HepG2 (cell line): ENCODE measurements around the gene JOSD1. TPM values are rescaled to one million over a fixed set of nuclear protein-coding genes. Genes with fewer than 3 reads are reported as not detected.

Experiments
- ATAC-seq: fragments of 200-7000 bp; cut with Tn5 transposase; 3 replicates; pipeline ENCODE4 v1.9.1; 2020; ENCODE audit warnings: mild to moderate bottlenecking, moderate library complexity
- BruUV-seq: library from RNA; stranded (reverse); fragments of 400-500 nt; replicated peaks from 2 replicates; lab custom pipeline; 2021; lab: Mats Ljungman, UMichigan
- CTCF ChIA-PET: fragments of 300-600 bp; formaldehyde crosslinking; extraction: SDS; loops from one replicate; lab custom pipeline; 2021; ENCODE audit warnings: low total read pairs, inconsistent platforms, low intra/inter-chr PET ratio; lab: Yijun Ruan, JAX
- POLR2A ChIA-PET: fragments of 350-600 bp; sonication (Branson Sonifier 250); formaldehyde crosslinking; loops from one replicate; lab custom pipeline; 2020; ENCODE audit warnings: antibody characterized with exemption, inconsistent platforms; lab: Yijun Ruan, JAX
- DNase-seq: peaks from one replicate; pipeline ENCODE4 v3.0.0-alpha.2; 2015; ENCODE audit warnings: low spot score
- FAIRE-seq: peaks from 3 replicates; lab custom pipeline; 2011; peaks lifted over from hg19 to GRCh38; lab: Jason Lieb, UNC
- H2AFZ ChIP-seq: one replicate; pipeline ENCODE4 v1.6.1; 2011; ENCODE audit warnings: low read length, inconsistent platforms
- H3K27ac ChIP-seq: fragments of 300-600 bp; 3 replicates; pipeline ENCODE4 v1.8.0; 2011; ENCODE audit warnings: mixed run types, mild to moderate bottlenecking, mixed read lengths, low read length, inconsistent platforms; ENCODE audit not compliant: insufficient read depth; ENCODE audit errors: extremely low read length
- H3K27me3 ChIP-seq, 2 experiments: fragments of 200-600 bp in 1 of 2; 2 replicates in 1 of 2; 3 replicates in 1 of 2; pipeline versions ENCODE4 v1.6.0 to v1.8.0; 2011; ENCODE audit warnings: low read length in 2 of 2, mild to moderate bottlenecking in 2 of 2, moderate library complexity in 2 of 2, inconsistent platforms in 1 of 2; ENCODE audit not compliant: insufficient read depth in 2 of 2, control insufficient read depth in 1 of 2
- H3K36me3 ChIP-seq, 2 experiments: fragments of 200-600 bp in 1 of 2; replicated peaks in 1 of 2; 2 replicates in 1 of 2; 3 replicates in 1 of 2; pipeline versions ENCODE4 v1.5.1 to v1.8.0; 2011; ENCODE audit warnings: low read length in 2 of 2, inconsistent platforms in 1 of 2; ENCODE audit not compliant: insufficient read depth in 2 of 2, control insufficient read depth in 1 of 2
- H3K4me1 ChIP-seq: 2 replicates; pipeline ENCODE4 v1.5.1; 2012; ENCODE audit warnings: low read length, inconsistent platforms; ENCODE audit not compliant: insufficient read depth
- H3K4me2 ChIP-seq: 2 replicates; pipeline ENCODE4 v1.6.0; 2011; ENCODE audit warnings: low read depth, low read length, inconsistent platforms
- H3K4me3 ChIP-seq, 3 experiments: fragments of 200-600 bp in 1 of 3; sonication (generic), shearing (Covaris generic) in 1 of 3; replicated peaks in 1 of 3; 2 replicates each; pipeline ENCODE4 v1.5.1; 2011 to 2016; ENCODE audit warnings: low read length in 3 of 3, inconsistent platforms in 2 of 3, low read depth in 2 of 3, mild to moderate bottlenecking in 2 of 3, control low read depth in 1 of 3, mixed read lengths in 1 of 3; ENCODE audit not compliant: insufficient read depth in 1 of 3
- H3K79me2 ChIP-seq: one replicate; pipeline ENCODE4 v1.6.1; 2011; ENCODE audit warnings: low read length, inconsistent platforms; ENCODE audit not compliant: insufficient read depth
- H3K9ac ChIP-seq: 2 replicates; pipeline ENCODE4 v1.6.0; 2011; ENCODE audit warnings: mild to moderate bottlenecking, low read depth, low read length, inconsistent platforms; ENCODE audit not compliant: insufficient read depth
- H3K9me3 ChIP-seq: 2 replicates; pipeline ENCODE4 v1.5.1; 2012; ENCODE audit warnings: mild to moderate bottlenecking, low read length
- H4K20me1 ChIP-seq: 2 replicates; pipeline ENCODE4 v1.6.0; 2011; ENCODE audit warnings: inconsistent platforms, mild to moderate bottlenecking, low read length, moderate library complexity; ENCODE audit not compliant: insufficient read depth
- DNMT3B ChIP-seq: conservative IDR thresholded peaks from 2 replicates; pipeline ENCODE4 v1.6.1; 2016; ENCODE audit warnings: missing biosample characterization, control low read depth
- FIP1L1 ChIP-seq: fragments of 200-400 bp; formaldehyde crosslinking; IDR thresholded peaks from 2 replicates; pipeline ENCODE4 v1.6.1; 2018; ENCODE audit warnings: low read depth, mild to moderate bottlenecking, low read length, moderate library complexity, borderline replicate concordance; ENCODE audit not compliant: insufficient read depth
- FOXO1 ChIP-seq: sonication (generic); formaldehyde crosslinking; IDR thresholded peaks from 2 replicates; pipeline ENCODE4 v1.4.0; 2020; ENCODE audit warnings: missing genetic modification reagents
- HBP1 ChIP-seq: IDR thresholded peaks from 2 replicates; pipeline ENCODE4 v1.6.1; 2016; ENCODE audit warnings: low read depth, control low read depth
- KAT8 ChIP-seq: IDR thresholded peaks from 2 replicates; pipeline ENCODE4 v1.6.1; 2016; ENCODE audit warnings: missing genetic modification reagents, missing compliant biosample characterization
- LCORL ChIP-seq, 2 experiments: fragments of 450-650 bp in 1 of 2; sonication (generic) in 1 of 2; formaldehyde crosslinking in 1 of 2; IDR thresholded peaks; 2 replicates each; pipeline versions ENCODE4 v1.5.0 to v1.6.1; 2017 to 2020; ENCODE audit warnings: antibody characterized with exemption in 1 of 2, missing genetic modification reagents in 1 of 2
- MAZ ChIP-seq, 2 experiments: sonication (generic) in 1 of 2; formaldehyde crosslinking in 1 of 2; IDR thresholded peaks; 2 replicates each; pipeline versions ENCODE4 v1.5.0 to v1.6.1; 2012 to 2020; ENCODE audit warnings: low read depth in 2 of 2, mild to moderate bottlenecking in 2 of 2, borderline replicate concordance in 1 of 2, improper control_type of control experiment in 1 of 2, low read length in 1 of 2, missing genetic modification reagents in 1 of 2, moderate library complexity in 1 of 2
- NFE2L2 ChIP-seq: fragments of 150-350 bp; IDR thresholded peaks from 2 replicates; pipeline ENCODE4 v1.6.1; 2014; ENCODE audit warnings: low read length
- THAP11 ChIP-seq: IDR thresholded peaks from 2 replicates; pipeline ENCODE4 v1.6.1; 2016; ENCODE audit warnings: missing biosample characterization, missing genetic modification reagents
- ZFX ChIP-seq: sonication (generic); formaldehyde crosslinking; IDR thresholded peaks from 2 replicates; pipeline ENCODE4 v1.4.0; 2020; ENCODE audit warnings: mild to moderate bottlenecking, low read depth, missing genetic modification reagents, moderate library complexity
- ZNF710 ChIP-seq: sonication (generic); formaldehyde crosslinking; IDR thresholded peaks from 2 replicates; pipeline ENCODE4 v1.5.0; 2020; ENCODE audit warnings: mild to moderate bottlenecking, missing genetic modification reagents, borderline replicate concordance
- ZUFSP ChIP-seq: sonication (generic); formaldehyde crosslinking; IDR thresholded peaks from 2 replicates; pipeline ENCODE4 v1.9.0; 2021; ENCODE audit warnings: missing genetic modification reagents, mild to moderate bottlenecking, borderline replicate concordance
- WGBS: methylation state at CpG from one replicate; pipeline ENCODE4 v1.1.6; 2017; ENCODE audit warnings: low lambda C conversion rate; 5-methylcytosine and 5-hydroxymethylcytosine counted together
- in situ Hi-C: cut with HindIII; loops from 2 replicates; pipeline ENCODE4 v1.10.0; 2017; ENCODE audit warnings: low pct_unique_long_range_greater_than_20kb; ENCODE audit not compliant: extremely low pct_ligation_motif_present
- intact Hi-C: fragments of 100-400 bp; cut with micrococcal nuclease; formaldehyde crosslinking; loops from one replicate; pipeline ENCODE4 v1.10.0; 2022; ENCODE audit not compliant: unreplicated experiment
- polyA plus RNA-seq, 8 experiments: library from polyadenylated mRNA; depleted of rRNA in 3 of 8; stranded (reverse) in 7 of 8; unstranded in 1 of 8; fragments of >200 nt; fragmentation: Illumina TruSeq in 4 of 8; extraction: Trizol in 4 of 8; gene quantifications; 2 replicates each; pipeline versions ENCODE4 v1.2.1 to v1.2.3, GENCODE V29; 2011 to 2016; ENCODE audit warnings: low read depth in 4 of 8, missing spikeins in 1 of 8, mixed read lengths in 1 of 8; ENCODE audit not compliant: insufficient read depth in 1 of 8
- total RNA-seq, 5 experiments: library from RNA; depleted of rRNA; stranded (reverse); fragments of >200 nt; fragmentation: Illumina TruSeq; extraction: Trizol; gene quantifications; 2 replicates each; pipeline ENCODE4 v1.2.3, GENCODE V29; 2016; ENCODE audit warnings: low read depth in 1 of 5

JOSD1 gene
- total and polyA plus RNA-seq, 2 of the 13 experiments (the other 11 are each of a cell fraction or from before 2014, with no cell fraction given): 31.7 to 38.4 TPM

- TF ChIP-seq FIP1L1 (no peak), ZNF710 (CRISPR knock-in tag) (no peak), ZUFSP (CRISPR knock-in tag) (no peak)
These were observed 5.6 kb upstream of the JOSD1 start (continued) for GRCh38 chr22:38706101-38706900.

GRCh38 chr22:38705235-38706100, 4.7 kb upstream of the JOSD1 start, which contains the start of gene GTPBP1:
GTPBP1 (plus strand) TSS chr22:38705944; CDS start chr22:38705956, 12 bp downstream.
- peaks cover 30% of the 10 kb centered on the region for H4K20me1 ChIP-seq
- H3K9me3 ChIP-seq: no peaks in the 10 kb centered on the region
- CTCF ChIA-PET: no interaction called here
- in situ Hi-C loops: no loop called here
- ATAC-seq (peak; percentile 88), DNase-seq (peak; percentile 100), FAIRE-seq (peak; percentile 100)
- H3K4me2 ChIP-seq: peak within 1 kb of the TSS; percentile 87
- peaks cover 46% of the 10 kb centered on the region for H3K79me2 ChIP-seq
- no peak within 1 kb of the TSS for H2AFZ ChIP-seq
- H3K27ac ChIP-seq: peak within 1 kb of the TSS; percentile 81
- peaks cover 49% of the 10 kb centered on the region for H3K4me1 ChIP-seq
- no TSS peak for BruUV-seq
- intact Hi-C loops: no loop called here
- 2% methylated on average over 17 of the region's 55 CpGs for WGBS
- H3K4me3 ChIP-seq: peak within 1 kb of the TSS; percentile 82 to 87 (median 83)
- H3K27me3 ChIP-seq: no peaks in the 10 kb centered on the region; a peak in 1 of 5 replicates
- POLR2A ChIA-PET: interaction anchor here (0.7 to 5.8 kb wide), 15 partner anchors 9 to 814 kb away, joined by 3 to 51 read pairs (median 4); partner anchors contain the start of genes RPL3 and TOMM22
- H3K36me3 ChIP-seq: peaks cover 3 to 11% of the 10 kb centered on the region in 2 experiments
- H3K9ac ChIP-seq: peak within 1 kb of the TSS; percentile 90
- peak; percentile 32; the same call in 1 of the 2 replicates for TF ChIP-seq KAT8 (CRISPR knock-in tag)
- peak; percentile 6 for TF ChIP-seq THAP11
- no peak for TF ChIP-seq LCORL (IDR thresholded peaks at IDR 0.05)
- TF ChIP-seq LCORL (CRISPR knock-in tag; IDR thresholded peaks at IDR 0.05): peak; percentile 15; the same call in 1 of the 2 replicates
- TF ChIP-seq FOXO1 (CRISPR knock-in tag): peak; percentile 30; the same call in 1 of the 2 replicates
- TF ChIP-seq ZFX (CRISPR knock-in tag): peak; percentile 84
- TF ChIP-seq MAZ (IDR thresholded peaks at IDR 0.05; ENCODE audit: borderline replicate concordance, low read depth, low read length): peak; percentile 79; the same call in 1 of the 2 replicates
- TF ChIP-seq MAZ (CRISPR knock-in tag; IDR thresholded peaks at IDR 0.05; ENCODE audit: low read depth): peak; percentile 6; the same call in 1 of the 2 replicates
- TF ChIP-seq DNMT3B (CRISPR knock-in tag): no peak
- TF ChIP-seq HBP1 (CRISPR knock-in tag): 0 out of 2 replicates have a peak, but pooled peaks have one; percentile 26
- 0 out of 2 replicates have a peak, but pooled peaks have one; percentile 2 for TF ChIP-seq NFE2L2
